Activated CD8-positive, alpha-beta memory T cell treated with anti-CD3 and anti-CD28 coated beads for 4 hours (primary cell): ENCODE data around the gene STOX2.
"Not testable (repeated sequence)": the region's sequence is repeated elsewhere in the genome, so short reads cannot be mapped to it uniquely, and the experiment has no call there.

Experiments used
- DNase-seq, 2 donors: peaks; one replicate each; pipeline ENCODE4 v3.0.0-alpha.2; 2020; ENCODE audit warnings: low read depth in 2 of 2

The STOX2 gene

DNA sequence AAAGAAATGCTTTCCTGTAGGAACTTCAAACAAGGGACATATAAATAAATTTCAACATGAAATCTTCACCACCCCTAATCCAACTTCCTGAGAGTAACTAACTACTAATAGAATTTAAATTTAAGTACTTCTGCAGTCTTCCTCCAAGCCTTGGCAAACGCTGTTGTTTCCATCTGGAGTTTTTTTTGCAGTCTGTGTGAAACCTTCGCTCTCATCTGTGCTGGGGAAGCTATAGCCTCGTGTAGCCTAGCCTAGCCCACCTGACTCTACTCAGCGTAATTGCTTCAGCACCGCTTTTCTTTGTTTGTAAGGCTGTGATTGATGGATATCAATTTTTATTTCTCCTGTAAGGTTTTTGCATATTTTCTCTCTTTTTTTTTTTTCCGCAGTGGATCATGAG, 30.9 kb downstream of the STOX2 start:
- no peak for DNase-seq

- DNase-seq: no peak
These were observed 31.7 kb downstream of the STOX2 start for GRCh38 chr4:183936574-183937345.

- DNase-seq: no peak
These were observed 35.8 kb downstream of the STOX2 start for GRCh38 chr4:183940864-183941263.

- DNase-seq: no peak
These were observed 36.9 kb downstream of the STOX2 start for GRCh38 chr4:183941964-183942363.

DNA sequence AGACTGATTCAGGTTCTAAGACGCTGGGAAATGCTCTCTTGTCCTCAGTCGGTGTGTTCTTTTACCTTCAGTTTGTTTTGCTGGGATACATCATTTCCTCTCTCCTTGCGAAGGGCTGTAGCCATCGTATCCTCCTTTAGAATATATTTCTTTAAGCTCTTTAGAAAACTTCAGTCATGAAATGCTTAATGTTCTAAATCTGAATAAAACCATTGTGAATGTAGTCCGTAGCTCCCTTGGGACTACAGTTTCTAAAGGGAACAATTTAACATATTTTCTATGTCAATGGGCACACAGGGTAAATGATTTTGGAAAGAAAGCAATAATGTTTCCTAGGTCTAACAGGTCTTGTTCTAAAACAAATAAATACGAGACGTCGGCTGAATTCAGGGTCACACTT, 40.6 kb downstream of the STOX2 start:
- no peak for DNase-seq

DNA sequence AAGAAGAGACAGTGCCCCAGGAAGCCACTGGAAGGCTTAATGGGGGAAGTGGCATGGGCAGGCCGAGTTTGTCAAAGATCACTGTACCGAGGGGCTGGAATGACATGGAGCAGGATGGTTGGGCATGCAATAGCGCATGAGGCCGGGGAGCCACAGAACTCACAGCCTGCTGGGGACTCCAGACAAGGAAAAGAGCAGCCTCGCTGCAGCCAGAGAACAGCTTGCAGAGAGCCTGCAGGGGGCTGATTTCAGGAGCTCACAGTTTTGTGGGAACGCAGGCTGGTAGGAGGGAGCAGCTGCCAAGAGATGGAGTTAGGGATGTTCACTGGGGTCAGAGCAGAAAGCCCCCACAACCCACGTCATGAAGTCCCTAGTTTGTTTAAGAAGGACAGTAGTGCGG, 45.4 kb downstream of the STOX2 start:
- DNase-seq: no peak

- not testable (repeated sequence) for DNase-seq
These were observed 47.5 kb downstream of the STOX2 start for GRCh38 chr4:183952652-183953051.

DNA sequence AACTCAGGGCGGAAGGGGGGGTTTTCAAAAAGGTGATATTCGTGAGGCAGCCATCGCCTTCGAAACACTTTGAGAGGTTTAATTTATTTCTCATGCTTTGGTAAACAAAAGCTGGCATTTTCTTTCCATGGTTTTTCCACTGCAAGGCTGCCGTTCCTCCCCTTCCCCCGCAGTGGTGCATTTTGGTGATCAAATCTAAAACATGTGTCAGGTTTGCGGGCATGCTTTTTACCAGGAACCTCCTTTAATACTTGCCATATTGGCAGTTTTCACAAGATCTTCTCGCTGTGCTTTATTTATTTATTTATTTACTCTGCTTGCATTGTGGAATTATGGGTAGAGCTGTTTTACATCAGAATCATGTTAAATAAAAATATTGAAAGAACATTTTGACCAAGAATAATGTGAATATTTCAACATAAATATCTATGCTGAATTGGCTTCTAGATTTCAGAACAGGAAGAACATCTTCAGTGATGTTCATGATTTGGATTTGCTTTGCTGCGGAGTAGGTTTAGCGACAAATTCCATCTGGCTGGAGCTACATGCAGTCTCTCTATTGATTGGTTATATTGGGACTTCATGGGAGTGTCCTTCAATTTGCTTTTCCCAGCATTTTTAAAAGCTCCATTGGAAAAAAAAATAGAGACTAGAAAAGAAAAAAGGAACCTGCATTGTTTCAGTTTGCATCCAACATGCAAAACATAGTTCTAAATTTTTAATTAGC, 54.4 kb downstream of the STOX2 start:
- DNase-seq: no peak

DNA sequence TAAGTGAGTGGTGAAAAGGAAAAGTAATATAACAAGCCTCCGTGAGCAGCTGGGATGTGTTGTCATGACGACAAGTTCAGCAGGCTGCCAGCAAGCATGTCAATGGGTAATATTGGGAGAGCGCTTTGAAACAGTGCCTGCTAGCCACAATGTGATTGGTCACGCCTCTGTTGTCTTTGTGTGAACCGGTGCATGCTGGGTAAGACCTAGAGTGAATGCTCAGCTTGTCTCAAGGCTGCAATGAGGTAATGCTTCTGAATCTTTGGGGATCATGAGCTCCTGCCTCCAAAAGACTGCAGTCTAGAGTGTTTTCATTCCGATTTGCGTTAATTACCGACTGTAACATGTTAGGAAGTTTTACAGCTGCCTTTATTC, 54.9 kb downstream of the STOX2 start:
- no peak for DNase-seq

GRCh38 chr4:183960962-183961541, 55.9 kb downstream of the STOX2 start:
- DNase-seq: no peak

GRCh38 chr4:183961795-183962194, 56.7 kb downstream of the STOX2 start:
- DNase-seq: no peak

- no peak for DNase-seq
These were observed 57.3 kb downstream of the STOX2 start for GRCh38 chr4:183962419-183962818.

GRCh38 chr4:183966371-183966770, 61.3 kb downstream of the STOX2 start:
- no peak for DNase-seq

- no peak for DNase-seq
These were observed 62.2 kb downstream of the STOX2 start for GRCh38 chr4:183967266-183967665.

GRCh38 chr4:183968502-183968901, 63.4 kb downstream of the STOX2 start:
- no peak for DNase-seq

GRCh38 chr4:183968931-183969330, 63.8 kb downstream of the STOX2 start:
- DNase-seq: no peak

- DNase-seq: no peak
These were observed 64.5 kb downstream of the STOX2 start for GRCh38 chr4:183969596-183969995.

- DNase-seq: no peak
These were observed 66.9 kb downstream of the STOX2 start for GRCh38 chr4:183971929-183972490.

- no peak for DNase-seq
These were observed 72.6 kb downstream of the STOX2 start for GRCh38 chr4:183977707-183978106.

- DNase-seq: no peak
These were observed 79.5 kb downstream of the STOX2 start for GRCh38 chr4:183984566-183984965.

- DNase-seq: no peak
These were observed 80.7 kb downstream of the STOX2 start for GRCh38 chr4:183985786-183986185.

DNA sequence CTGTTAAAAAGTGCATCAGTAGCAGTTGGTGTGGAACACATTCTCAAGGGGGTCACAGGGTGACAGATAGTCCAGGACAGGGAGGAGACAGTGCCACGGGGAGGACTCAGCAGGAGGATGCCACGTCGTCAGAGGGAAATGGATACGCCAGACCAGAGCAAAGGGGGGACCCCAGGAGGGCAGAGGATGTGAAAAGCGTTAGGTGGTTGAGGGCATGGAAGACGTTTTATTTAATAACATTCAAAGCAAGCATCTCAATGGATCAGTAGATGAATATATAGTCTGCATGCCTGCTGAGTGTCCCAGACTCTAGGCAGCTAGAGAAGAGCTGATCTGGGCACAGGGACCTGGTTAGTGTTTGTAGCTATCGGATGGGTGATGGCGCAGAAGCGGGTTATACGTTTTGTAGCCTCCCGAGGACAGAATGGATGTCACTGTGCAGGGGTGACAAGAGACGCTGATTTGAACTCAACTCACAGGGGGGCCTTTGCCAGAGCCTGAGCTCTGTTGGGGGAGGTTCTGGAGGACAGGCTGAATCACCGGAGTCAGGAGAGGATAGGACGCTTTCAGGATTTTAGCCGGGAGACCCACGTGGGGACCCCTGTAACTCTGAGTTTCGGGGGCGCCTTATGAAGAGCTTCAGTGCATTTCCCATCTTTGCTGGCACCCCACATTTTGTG, 81.3 kb downstream of the STOX2 start:
- DNase-seq: no peak
